Testis (tissue), 2 donors: Measurements from ENCODE around the gene ARVCF.

ENCODE experiments used
- POLR2A ChIP-seq: fragments of 450-650 bp; IDR thresholded peaks from one replicate; pipeline ENCODE4 v1.6.1; 2017; ENCODE audit warnings: antibody characterized with exemption, mild to moderate bottlenecking, moderate library complexity
- TF ChIP-seq, protein P1 (sequence below), 3 experiments: fragments of 450-650 bp in 2 of 3; fragments of 200-600 bp in 1 of 3; sonication (generic) in 1 of 3; IDR thresholded peaks; one replicate each; pipeline ENCODE4 v1.5.1; 2016 to 2019; ENCODE audit warnings: antibody characterized with exemption in 3 of 3, mild to moderate bottlenecking in 2 of 3, moderate library complexity in 1 of 3

DNA sequence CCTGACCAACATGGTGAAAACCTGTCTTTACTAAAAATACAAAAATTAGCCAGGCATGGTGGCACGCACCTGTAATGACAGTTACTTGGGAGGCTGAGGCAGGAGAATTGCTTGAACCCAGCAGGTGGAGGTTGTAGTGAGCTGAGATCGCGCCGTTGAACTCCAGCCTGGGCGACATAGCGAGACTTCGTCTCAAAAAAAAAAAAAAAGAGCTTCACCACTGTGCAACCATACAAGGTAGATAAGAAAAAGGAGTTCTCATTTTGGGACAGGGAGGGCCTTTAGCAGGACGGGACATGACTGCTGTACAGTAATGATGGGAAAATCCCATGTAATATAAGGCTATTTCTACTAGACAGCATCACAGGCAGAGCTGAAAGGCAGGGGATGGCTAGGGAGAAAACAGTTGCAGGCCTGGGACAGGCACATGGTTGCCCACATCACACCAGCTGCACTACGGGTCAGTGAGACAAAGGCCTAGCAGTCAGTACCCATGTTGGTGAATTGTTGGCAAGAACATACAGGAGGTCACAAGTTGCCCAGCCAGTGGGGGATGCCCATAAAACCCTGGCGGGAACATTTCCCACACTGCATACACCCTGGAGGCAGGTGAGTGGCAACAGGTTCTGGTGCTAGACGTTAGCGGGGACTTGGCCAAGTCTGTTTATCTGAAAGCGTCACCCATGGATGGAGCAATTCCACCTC, 9.7 kb upstream of the ARVCF start:
- TF ChIP-seq, protein P1, sequence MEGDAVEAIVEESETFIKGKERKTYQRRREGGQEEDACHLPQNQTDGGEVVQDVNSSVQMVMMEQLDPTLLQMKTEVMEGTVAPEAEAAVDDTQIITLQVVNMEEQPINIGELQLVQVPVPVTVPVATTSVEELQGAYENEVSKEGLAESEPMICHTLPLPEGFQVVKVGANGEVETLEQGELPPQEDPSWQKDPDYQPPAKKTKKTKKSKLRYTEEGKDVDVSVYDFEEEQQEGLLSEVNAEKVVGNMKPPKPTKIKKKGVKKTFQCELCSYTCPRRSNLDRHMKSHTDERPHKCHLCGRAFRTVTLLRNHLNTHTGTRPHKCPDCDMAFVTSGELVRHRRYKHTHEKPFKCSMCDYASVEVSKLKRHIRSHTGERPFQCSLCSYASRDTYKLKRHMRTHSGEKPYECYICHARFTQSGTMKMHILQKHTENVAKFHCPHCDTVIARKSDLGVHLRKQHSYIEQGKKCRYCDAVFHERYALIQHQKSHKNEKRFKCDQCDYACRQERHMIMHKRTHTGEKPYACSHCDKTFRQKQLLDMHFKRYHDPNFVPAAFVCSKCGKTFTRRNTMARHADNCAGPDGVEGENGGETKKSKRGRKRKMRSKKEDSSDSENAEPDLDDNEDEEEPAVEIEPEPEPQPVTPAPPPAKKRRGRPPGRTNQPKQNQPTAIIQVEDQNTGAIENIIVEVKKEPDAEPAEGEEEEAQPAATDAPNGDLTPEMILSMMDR (IDR thresholded peaks at IDR 0.05) = no peak
- TF ChIP-seq POLR2A = no peak
